Right kidney (tissue), 1 donor: ENCODE data around the gene SEC22A.
A peak's percentile ranks its signal among the peaks of the same experiment; 100 is the strongest.

ENCODE experiments used
- DNase-seq: peaks from one replicate; pipeline ENCODE4 v3.0.0-alpha.2; 2016

Gene SEC22A

GRCh38 chr3:123262868-123263267 is 61.1 kb downstream of the SEC22A start:
- DNase-seq: no peak

- DNase-seq: no peak
Observed at GRCh38 chr3:123263941-123264340, 62.2 kb downstream of the SEC22A start.

- no peak for DNase-seq
Observed at GRCh38 chr3:123267821-123268220, 66.1 kb downstream of the SEC22A start.

- no peak for DNase-seq
Observed at GRCh38 chr3:123270818-123271217, 69.1 kb downstream of the SEC22A start.

GRCh38 chr3:123271466-123272159 is 69.9 kb downstream of the SEC22A start:
- DNase-seq: no peak

GRCh38 chr3:123272547-123272946 is 70.8 kb downstream of the SEC22A start:
- DNase-seq: no peak

GRCh38 chr3:123275691-123276090 is 73.9 kb downstream of the SEC22A start:
- no peak for DNase-seq

GRCh38 chr3:123276346-123277006 is 74.7 kb downstream of the SEC22A start:
- no peak for DNase-seq

GRCh38 chr3:123277106-123277505 is 75.4 kb downstream of the SEC22A start:
- DNase-seq: no peak

GRCh38 chr3:123278446-123278845 is 76.7 kb downstream of the SEC22A start:
- no peak for DNase-seq

GRCh38 chr3:123279121-123279520 is 77.4 kb downstream of the SEC22A start:
- no peak for DNase-seq

- no peak for DNase-seq
Observed at GRCh38 chr3:123281406-123281805, 79.7 kb downstream of the SEC22A start.

GRCh38 chr3:123281929-123282328 is 80.2 kb downstream of the SEC22A start:
- DNase-seq: no peak

- no peak for DNase-seq
Observed at GRCh38 chr3:123282461-123282860, 80.7 kb downstream of the SEC22A start.

GRCh38 chr3:123283074-123283473 is 81.3 kb downstream of the SEC22A start:
- DNase-seq: no peak

- DNase-seq: no peak
Observed at GRCh38 chr3:123283657-123284398, 82.1 kb downstream of the SEC22A start.

GRCh38 chr3:123284399-123285010 is 82.8 kb downstream of the SEC22A start:
- no peak for DNase-seq

GRCh38 chr3:123285066-123285465 is 83.3 kb downstream of the SEC22A start:
- DNase-seq: no peak

GRCh38 chr3:123285479-123285878 is 83.7 kb downstream of the SEC22A start:
- DNase-seq: no peak

- DNase-seq: no peak
Observed at GRCh38 chr3:123285931-123286307, 84.2 kb downstream of the SEC22A start.

GRCh38 chr3:123286308-123287023 is 84.7 kb downstream of the SEC22A start:
- DNase-seq: peak; percentile 11
